HCT116 (cell line): ENCODE results near the gene CEP152. TPM values are rescaled to one million over a fixed set of nuclear protein-coding genes. Genes with fewer than 3 reads are reported as not detected.

Experiments
- ATAC-seq: fragments of 200-7000 bp; cut with Tn5 transposase; 2 replicates; pipeline ENCODE4 v1.9.1; 2020; ENCODE audit warnings: mild to moderate bottlenecking, moderate library complexity
- BruUV-seq: library from RNA; stranded (reverse); fragments of 400-500 nt; replicated peaks from 2 replicates; lab custom pipeline; 2021; lab: Mats Ljungman, UMichigan
- CTCF ChIA-PET: fragments of 300-600 bp; sonication (Branson Sonifier 250); formaldehyde crosslinking; loops from one replicate; lab custom pipeline; 2021; ENCODE audit warnings: antibody characterized with exemption; lab: Charles Lee
- POLR2A ChIA-PET: fragments of 300-600, 350-600 bp; sonication (Branson Sonifier 250); formaldehyde crosslinking; loops from one replicate; lab custom pipeline; 2021; ENCODE audit warnings: antibody characterized with exemption; lab: Charles Lee
- RAD21 ChIA-PET, 2 experiments: fragments of 300-600 bp; sonication (Branson Sonifier 250); formaldehyde crosslinking; loops; one replicate each; lab custom pipeline; 2023; ENCODE audit warnings: low total read pairs in 2 of 2; ENCODE audit not compliant: uncharacterized antibody in 2 of 2, unreplicated experiment in 2 of 2, low non-redundant PET in 1 of 2; lab: Charles Lee
- DNase-seq: peaks from one replicate; pipeline ENCODE4 v3.0.0-alpha.2; 2010; ENCODE audit warnings: low read depth, low spot score
- H2AFZ ChIP-seq: fragments of 200-600 bp; shearing (Covaris generic), sonication (generic); 2 replicates; pipeline ENCODE4 v1.6.1; 2017; ENCODE audit warnings: low read depth, mixed run types, mixed read lengths, antibody characterized with exemption, low read length; ENCODE audit not compliant: poor library complexity, severe bottlenecking
- H3K27ac ChIP-seq: 2 replicates; pipeline ENCODE4 v1.5.1; 2012; ENCODE audit warnings: low read depth, low read length
- H3K27me3 ChIP-seq: fragments of 200-600 bp; sonication (generic); 2 replicates; pipeline ENCODE4 v1.6.1; 2016; ENCODE audit warnings: mixed run types, low read length, mixed read lengths; ENCODE audit not compliant: insufficient read depth
- H3K36me3 ChIP-seq, 2 experiments: fragments of 200-500 bp in 1 of 2; fragments of 200-600 bp in 1 of 2; sonication (Bioruptor generic) in 1 of 2; sonication (generic) in 1 of 2; 2 replicates each; pipeline versions ENCODE4 v1.5.1 to v1.6.1; 2014 to 2016; ENCODE audit warnings: low read length in 2 of 2, inconsistent platforms in 1 of 2, mixed read lengths in 1 of 2, mixed run types in 1 of 2; ENCODE audit not compliant: insufficient read depth in 2 of 2, control insufficient read depth in 1 of 2
- H3K4me1 ChIP-seq, 2 experiments: fragments of 200-600 bp in 1 of 2; sonication (generic) in 1 of 2; 2 replicates each; pipeline versions ENCODE4 v1.5.1 to v1.6.1; 2012 to 2017; ENCODE audit warnings: low read length in 2 of 2, inconsistent platforms in 1 of 2, mild to moderate bottlenecking in 1 of 2, mixed read lengths in 1 of 2, mixed run types in 1 of 2, moderate library complexity in 1 of 2; ENCODE audit not compliant: insufficient read depth in 2 of 2, control insufficient read depth in 1 of 2
- H3K4me2 ChIP-seq: fragments of 200-600 bp; sonication (generic); 2 replicates; pipeline ENCODE4 v1.6.1; 2017; ENCODE audit warnings: mixed run types, low read length, mixed read lengths
- H3K4me3 ChIP-seq, 2 experiments: fragments of 200-600 bp in 1 of 2; sonication (generic) in 1 of 2; replicated peaks in 1 of 2; 2 replicates each; pipeline ENCODE4 v1.5.1; 2011 to 2016; ENCODE audit warnings: low read length in 2 of 2, control low read depth in 1 of 2, low read depth in 1 of 2, mild to moderate bottlenecking in 1 of 2, mixed read lengths in 1 of 2, mixed run types in 1 of 2
- H3K79me2 ChIP-seq: fragments of 200-600 bp; sonication (generic); 2 replicates; pipeline ENCODE4 v1.6.1; 2017; ENCODE audit warnings: mild to moderate bottlenecking, mixed run types, low read length, moderate library complexity, mixed read lengths; ENCODE audit not compliant: insufficient read depth
- H3K9ac ChIP-seq: fragments of 200-600 bp; sonication (generic); 2 replicates; pipeline ENCODE4 v1.6.1; 2016; ENCODE audit warnings: low read length, mixed read lengths
- H3K9me2 ChIP-seq: fragments of 200-600 bp; sonication (generic), shearing (Covaris generic); 2 replicates; pipeline ENCODE4 v1.6.1; 2017; ENCODE audit warnings: mixed run types, mild to moderate bottlenecking, moderate library complexity; ENCODE audit not compliant: insufficient read depth
- H3K9me3 ChIP-seq, 2 experiments: fragments of 200-500 bp in 1 of 2; fragments of 200-600 bp in 1 of 2; sonication (Bioruptor generic) in 1 of 2; sonication (generic) in 1 of 2; 2 replicates each; pipeline ENCODE4 v1.6.1; 2014 to 2017; ENCODE audit warnings: low read length in 2 of 2, mixed read lengths in 2 of 2, inconsistent platforms in 1 of 2, low read depth in 1 of 2, mild to moderate bottlenecking in 1 of 2, mixed run types in 1 of 2, moderate library complexity in 1 of 2; ENCODE audit not compliant: control insufficient read depth in 1 of 2, insufficient read depth in 1 of 2
- H4K20me1 ChIP-seq: fragments of 200-600 bp; sonication (generic), shearing (Covaris generic); 2 replicates; pipeline ENCODE4 v1.6.1; 2017; ENCODE audit warnings: mixed run types, mild to moderate bottlenecking, moderate library complexity; ENCODE audit not compliant: insufficient read depth
- CBX3 ChIP-seq: IDR thresholded peaks from 2 replicates; pipeline ENCODE4 v1.6.1; 2012; ENCODE audit warnings: low read depth
- CEBPB ChIP-seq: IDR thresholded peaks from 2 replicates; pipeline ENCODE4 v1.6.1; 2012; ENCODE audit warnings: low read depth
- CTCF ChIP-seq, 3 experiments: fragments of 200-600 bp in 1 of 3; sonication (generic) in 1 of 3; IDR thresholded peaks in 2 of 3; conservative IDR thresholded peaks in 1 of 3; 2 replicates each; pipeline ENCODE4 v1.5.1; 2012 to 2017; ENCODE audit warnings: low read depth in 2 of 3, low read length in 2 of 3, antibody characterized with exemption in 1 of 3, borderline replicate concordance in 1 of 3, control low read depth in 1 of 3, mild to moderate bottlenecking in 1 of 3, mixed read lengths in 1 of 3, mixed run types in 1 of 3, moderate library complexity in 1 of 3; ENCODE audit not compliant: insufficient read depth in 1 of 3
- EGR1 ChIP-seq: IDR thresholded peaks from 2 replicates; pipeline ENCODE4 v1.6.1; 2012; ENCODE audit warnings: low read depth
- ELF1 ChIP-seq: IDR thresholded peaks from 2 replicates; pipeline ENCODE4 v1.6.1; 2012; ENCODE audit warnings: low read depth, borderline replicate concordance
- POLR2AphosphoS5 ChIP-seq: IDR thresholded peaks from 2 replicates; pipeline ENCODE4 v1.6.1; 2011; ENCODE audit warnings: mild to moderate bottlenecking, low read depth, low read length, moderate library complexity
- REST ChIP-seq: IDR thresholded peaks from 2 replicates; pipeline ENCODE4 v1.6.1; 2012; ENCODE audit warnings: low read depth
- SIN3A ChIP-seq: IDR thresholded peaks from 2 replicates; pipeline ENCODE4 v1.6.1; 2012; ENCODE audit warnings: low read depth
- SRF ChIP-seq: IDR thresholded peaks from 2 replicates; pipeline ENCODE4 v1.6.1; 2012; ENCODE audit warnings: low read depth
- TCF7L2 ChIP-seq: IDR thresholded peaks from 2 replicates; pipeline ENCODE4 v1.7.0; 2011; ENCODE audit warnings: borderline replicate concordance, inconsistent platforms; ENCODE audit not compliant: insufficient read depth, insufficient read length; ENCODE audit errors: extremely low read depth
- ZBTB33 ChIP-seq: IDR thresholded peaks from 2 replicates; pipeline ENCODE4 v1.6.1; 2011; ENCODE audit warnings: mild to moderate bottlenecking, low read length, moderate library complexity; ENCODE audit not compliant: insufficient replicate concordance; ENCODE audit errors: extremely low read depth
- ZFX ChIP-seq: fragments of 450-650 bp; IDR thresholded peaks from 2 replicates; pipeline ENCODE4 v1.6.1; 2017
- intact Hi-C: fragments of 100-400 bp; cut with micrococcal nuclease; formaldehyde crosslinking; loops from 2 replicates; pipeline ENCODE4 v1.10.0; 2022
- total RNA-seq: library from RNA; stranded (reverse); gene quantifications from one replicate; pipeline ENCODE4 v1.2.1, GENCODE V29; 2021; ENCODE audit not compliant: unreplicated experiment
- TF ChIP-seq, protein P1 (sequence below): IDR thresholded peaks from 2 replicates; pipeline ENCODE4 v1.6.1; 2012

Gene CEP152
- total RNA-seq, 1 experiment from 2014 or later = 19.7 TPM

GRCh38 chr15:48859426-48859825 lies 48.6 kb upstream of the CEP152 start (continued):
- TF ChIP-seq CTCF (IDR thresholded peaks at IDR 0.05 in 2 of 3, conservative IDR thresholded peaks at IDR 0.05 in 1 of 3; ENCODE audit: borderline replicate concordance in 1 of 3, insufficient read depth in 1 of 3, low read depth in 2 of 3, low read length in 2 of 3) (no peak), TCF7L2 (no peak), CEBPB (no peak), ZFX (no peak), SRF (no peak), SIN3A (no peak), POLR2AphosphoS5 (no peak), REST (no peak)
- TF ChIP-seq, protein P1, sequence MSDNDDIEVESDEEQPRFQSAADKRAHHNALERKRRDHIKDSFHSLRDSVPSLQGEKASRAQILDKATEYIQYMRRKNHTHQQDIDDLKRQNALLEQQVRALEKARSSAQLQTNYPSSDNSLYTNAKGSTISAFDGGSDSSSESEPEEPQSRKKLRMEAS = no peak

DNA sequence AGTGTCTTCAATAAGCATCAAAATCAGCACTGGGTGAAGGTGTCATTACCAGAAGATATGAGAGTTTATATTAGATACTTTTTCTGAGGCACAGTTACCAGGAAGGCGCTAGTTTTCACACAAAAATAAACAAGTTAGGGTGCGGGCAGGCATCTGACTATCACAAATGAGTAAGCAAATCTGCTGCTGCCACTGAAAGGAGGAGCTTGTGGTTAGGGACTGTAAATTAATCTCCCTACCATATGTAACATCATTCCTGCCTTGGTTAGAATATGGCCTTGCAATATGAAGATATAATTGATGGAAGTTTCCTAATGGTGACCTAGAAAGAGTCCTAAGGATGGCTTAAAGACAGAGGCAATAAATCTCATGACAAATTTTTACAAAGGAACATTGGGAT lies 47.5 kb upstream of the CEP152 start:
- no peaks in the 10 kb centered on the region for H4K20me1 ChIP-seq
- intact Hi-C loops = no loop called here
- DNase-seq (no peak), ATAC-seq (no peak)
- H3K9ac ChIP-seq = no peak overlapping the region
- H3K27ac ChIP-seq = no peak overlapping the region
- H3K4me1 ChIP-seq = peaks cover 8 to 12% of the 10 kb centered on the region in 2 experiments; a peak in 3 of 4 replicates
- H3K9me2 ChIP-seq = no peaks in the 10 kb centered on the region
- H3K4me3 ChIP-seq = no peak overlapping the region
- H3K4me2 ChIP-seq = no peak overlapping the region
- ChIA-PET CTCF (interaction anchor here (1.4 kb wide), 1 partner anchor 20 kb away, joined by 3 read pairs; the partner anchor contains the start of gene EID1), RAD21 (no interaction called here), POLR2A (no interaction called here)
- H3K79me2 ChIP-seq = no peaks in the 10 kb centered on the region
- no peaks in the 10 kb centered on the region for H3K27me3 ChIP-seq
- no peaks in the 10 kb centered on the region for H3K9me3 ChIP-seq
- H2AFZ ChIP-seq = no peak overlapping the region
- no peaks in the 10 kb centered on the region for H3K36me3 ChIP-seq
- BruUV-seq = no TSS peak
- TF ChIP-seq REST (no peak), ELF1 (no peak), SIN3A (no peak), ZFX (no peak), CBX3 (no peak), EGR1 (no peak), POLR2AphosphoS5 (no peak), ZBTB33 (no peak)
